Measurements from ENCODE around the gene KDELR3.

GRCh38 chr22:38453066-38453672 is 14.7 kb upstream of the KDELR3 start:
- TF ChIP-seq CTCF (conservative IDR thresholded peaks at IDR 0.05): no peak
- TF ChIP-seq EZH2 (IDR thresholded peaks at IDR 0.05; ENCODE audit: low read depth): no peak

All from PC-9 (cell line).